Lung microvascular endothelial cell (primary cell): ENCODE results near the gene PDCD11. TPM values are rescaled to one million over a fixed set of nuclear protein-coding genes. Genes with fewer than 3 reads are reported as not detected.
"Not testable (repeated sequence)": the region's sequence is repeated elsewhere in the genome, so short reads cannot be mapped to it uniquely, and the experiment has no call there.

Experiments used
- DNase-seq, 2 donors: peaks; one replicate each; pipeline versions ENCODE4 v3.0.0 to v3.0.0-alpha.2; 2010; ENCODE audit warnings: low read depth in 2 of 2
- total RNA-seq: library from RNA; depleted of rRNA; stranded (reverse); fragments of >200 nt; gene quantifications from 2 replicates; pipeline ENCODE4 v1.2.1, GENCODE V29; 2014

The PDCD11 gene
- total RNA-seq, 1 donor from 2014 or later, result 27.2 TPM

GRCh38 chr10:103417148-103417469 lies 20.7 kb downstream of the PDCD11 start:
- not testable (repeated sequence) for DNase-seq

- no peak for DNase-seq
Measured at GRCh38 chr10:103417601-103418000, 21.2 kb downstream of the PDCD11 start.

GRCh38 chr10:103419101-103419500 lies 22.7 kb downstream of the PDCD11 start:
- no peak for DNase-seq

GRCh38 chr10:103423748-103424147 lies 27.3 kb downstream of the PDCD11 start:
- no peak for DNase-seq

GRCh38 chr10:103427866-103428265 lies 31.4 kb downstream of the PDCD11 start:
- no peak for DNase-seq

- no peak for DNase-seq
Measured at GRCh38 chr10:103428989-103429643, 32.7 kb downstream of the PDCD11 start.

- DNase-seq, result no peak
Measured at GRCh38 chr10:103429647-103430046, 33.2 kb downstream of the PDCD11 start.

GRCh38 chr10:103431902-103432301 lies 35.5 kb downstream of the PDCD11 start:
- no peak for DNase-seq

- DNase-seq, result no peak
Measured at GRCh38 chr10:103433858-103434257, 37.4 kb downstream of the PDCD11 start.

- DNase-seq, result no peak
Measured at GRCh38 chr10:103439776-103440175, 43.4 kb downstream of the PDCD11 start.

- no peak for DNase-seq
Measured at GRCh38 chr10:103440416-103440815, 44.0 kb downstream of the PDCD11 start.

GRCh38 chr10:103441206-103441605 lies 44.8 kb downstream of the PDCD11 start:
- no peak for DNase-seq

GRCh38 chr10:103441611-103442010 lies 45.2 kb downstream of the PDCD11 start:
- no peak for DNase-seq

- no peak for DNase-seq
Measured at GRCh38 chr10:103442031-103442461, 45.6 kb downstream of the PDCD11 start.

- peak; percentile 39 to 83 for DNase-seq
Measured at GRCh38 chr10:103443475-103444185, 47.2 kb downstream of the PDCD11 start.

GRCh38 chr10:103444478-103444877 lies 48.1 kb downstream of the PDCD11 start:
- DNase-seq, result peak in 1 of 2 donors; percentile 28

- DNase-seq, result peak in 1 of 2 donors; percentile 35
Measured at GRCh38 chr10:103445366-103445765, 48.9 kb downstream of the PDCD11 start.

GRCh38 chr10:103445767-103446567 lies 49.5 kb downstream of the PDCD11 start:
- DNase-seq, result peak; percentile 68 to 86

- DNase-seq, result no peak
Measured at GRCh38 chr10:103447187-103447586, 50.8 kb downstream of the PDCD11 start.

GRCh38 chr10:103448746-103449145 lies 52.3 kb downstream of the PDCD11 start:
- peak in 1 of 2 donors; percentile 76 for DNase-seq

- no peak for DNase-seq
Measured at GRCh38 chr10:103449208-103450144, 53.0 kb downstream of the PDCD11 start.
